H1 (cell line): ENCODE data around the gene GREB1L. TPM values are rescaled to one million over a fixed set of nuclear protein-coding genes. Genes with fewer than 3 reads are reported as not detected.
A peak's percentile ranks its signal among the peaks of the same experiment; 100 is the strongest.

Experiments
- CTCF ChIA-PET: fragments of 300-600 bp; sonication (Branson Sonifier 250); formaldehyde crosslinking; loops from one replicate; lab custom pipeline; 2021; ENCODE audit not compliant: partially characterized antibody; lab: Charles Lee
- POLR2A ChIA-PET: fragments of 300-600 bp; sonication (Branson Sonifier 250); formaldehyde crosslinking; loops from one replicate; lab custom pipeline; 2021; ENCODE audit warnings: inconsistent platforms; ENCODE audit not compliant: partially characterized antibody; lab: Charles Lee
- DNase-seq, 2 experiments: peaks; one replicate each; pipeline versions ENCODE4 v3.0.0 to v3.0.0-alpha.2; 2010 to 2022; ENCODE audit warnings: low spot score in 2 of 2, low read depth in 1 of 2, mixed read lengths in 1 of 2
- FAIRE-seq: peaks from 2 replicates; lab custom pipeline; 2011; peaks lifted over from hg19 to GRCh38; lab: Jason Lieb, UNC
- H2AFZ ChIP-seq: 2 replicates; pipeline ENCODE4 v1.8.1; 2012; ENCODE audit warnings: low read length, inconsistent platforms
- H2AK5ac ChIP-seq: 2 replicates; pipeline ENCODE4 v1.6.1; 2013; ENCODE audit warnings: low read depth, low read length
- H2BK120ac ChIP-seq: replicated peaks from 2 replicates; pipeline ENCODE3; 2013; ENCODE audit warnings: low read depth, low read length, inconsistent platforms
- H2BK12ac ChIP-seq: 2 replicates; pipeline ENCODE4 v1.6.1; 2013; ENCODE audit warnings: low read depth, low read length
- H2BK15ac ChIP-seq: 2 replicates; pipeline ENCODE4 v1.6.1; 2013; ENCODE audit warnings: low read length
- H2BK20ac ChIP-seq: 2 replicates; pipeline ENCODE4 v1.6.1; 2013; ENCODE audit warnings: low read length
- H2BK5ac ChIP-seq: 2 replicates; pipeline ENCODE4 v1.6.1; 2013; ENCODE audit warnings: low read depth, low read length
- H3K14ac ChIP-seq: 2 replicates; pipeline ENCODE4 v1.6.1; 2013; ENCODE audit warnings: inconsistent platforms; ENCODE audit not compliant: insufficient read length
- H3K18ac ChIP-seq: 2 replicates; pipeline ENCODE4 v1.6.1; 2013; ENCODE audit warnings: low read length; ENCODE audit errors: extremely low read depth
- H3K23ac ChIP-seq: 2 replicates; pipeline ENCODE4 v1.6.1; 2013; ENCODE audit warnings: inconsistent platforms; ENCODE audit not compliant: insufficient read length
- H3K23me2 ChIP-seq: 2 replicates; pipeline ENCODE4 v1.6.1; 2013; ENCODE audit warnings: low read depth, low read length
- H3K27ac ChIP-seq: 2 replicates; pipeline ENCODE4 v1.6.1; 2011; ENCODE audit warnings: low read depth, low read length, inconsistent platforms
- H3K27me3 ChIP-seq, 4 experiments: replicated peaks in 1 of 4; 1 replicate in 1 of 4; 2 replicates in 3 of 4; pipeline versions ENCODE4 v1.6.1 to v1.8.1; 2011 to 2013; ENCODE audit warnings: low read length in 3 of 4, mild to moderate bottlenecking in 3 of 4, inconsistent platforms in 2 of 4, mixed read lengths in 2 of 4, moderate library complexity in 1 of 4; ENCODE audit not compliant: control insufficient read depth in 3 of 4, insufficient read depth in 3 of 4; ENCODE audit errors: extremely low read depth in 1 of 4
- H3K36me3 ChIP-seq, 4 experiments: 2 replicates each; pipeline versions ENCODE4 v1.6.1 to v1.8.1; 2011 to 2013; ENCODE audit warnings: mild to moderate bottlenecking in 4 of 4, low read length in 3 of 4, moderate library complexity in 2 of 4, control low read depth in 1 of 4, inconsistent platforms in 1 of 4; ENCODE audit not compliant: insufficient read depth in 4 of 4, control insufficient read depth in 2 of 4
- H3K4ac ChIP-seq: replicated peaks from 2 replicates; pipeline ENCODE3; 2013; ENCODE audit warnings: low read length, low read depth, mixed read lengths, inconsistent platforms; ENCODE audit not compliant: insufficient read length
- H3K4me1 ChIP-seq, 4 experiments: replicated peaks in 1 of 4; 1 replicate in 1 of 4; 2 replicates in 3 of 4; pipeline versions ENCODE4 v1.6.1 to v1.8.1; 2011 to 2013; ENCODE audit warnings: low read length in 3 of 4, inconsistent platforms in 2 of 4, mixed read lengths in 1 of 4; ENCODE audit not compliant: insufficient read depth in 4 of 4, control insufficient read depth in 3 of 4
- H3K4me2 ChIP-seq, 2 experiments: 2 replicates each; pipeline versions ENCODE4 v1.6.1 to v1.8.1; 2011 to 2013; ENCODE audit warnings: low read depth in 2 of 2, low read length in 2 of 2, control low read depth in 1 of 2, inconsistent platforms in 1 of 2, mild to moderate bottlenecking in 1 of 2; ENCODE audit not compliant: insufficient read depth in 1 of 2
- H3K4me3 ChIP-seq, 4 experiments: fragments of 200-600, 300-600 bp in 1 of 4; sonication (generic), shearing (Covaris generic), sonication (Bioruptor Twin) in 1 of 4; 2 replicates each; pipeline versions ENCODE4 v1.5.1 to v1.8.1; 2011 to 2016; ENCODE audit warnings: low read length in 4 of 4, low read depth in 3 of 4, control low read depth in 2 of 4, inconsistent platforms in 2 of 4, mild to moderate bottlenecking in 2 of 4, mixed read lengths in 1 of 4, moderate library complexity in 1 of 4; ENCODE audit not compliant: insufficient read depth in 2 of 4; ENCODE audit errors: extremely low read depth in 1 of 4
- H3K56ac ChIP-seq: replicated peaks from 2 replicates; pipeline ENCODE3; 2013; ENCODE audit warnings: low read depth, mild to moderate bottlenecking, mixed read lengths, low read length, inconsistent platforms; ENCODE audit not compliant: insufficient read length
- H3K79me1 ChIP-seq: 2 replicates; pipeline ENCODE4 v1.6.1; 2013; ENCODE audit warnings: low read depth, low read length, control low read depth
- H3K79me2 ChIP-seq, 2 experiments: 2 replicates each; pipeline versions ENCODE4 v1.6.1 to v1.8.1; 2012 to 2013; ENCODE audit warnings: low read length in 2 of 2, mild to moderate bottlenecking in 2 of 2, inconsistent platforms in 1 of 2; ENCODE audit not compliant: insufficient read depth in 2 of 2, control insufficient read depth in 1 of 2
- H3K9ac ChIP-seq, 4 experiments: replicated peaks in 1 of 4; 1 replicate in 1 of 4; 2 replicates in 3 of 4; pipeline versions ENCODE4 v1.6.1 to v1.8.1; 2011 to 2013; ENCODE audit warnings: low read depth in 3 of 4, low read length in 3 of 4, control low read depth in 2 of 4, mild to moderate bottlenecking in 2 of 4, moderate library complexity in 2 of 4, inconsistent platforms in 1 of 4; ENCODE audit errors: extremely low read depth in 1 of 4
- H3K9me3 ChIP-seq, 2 experiments: 2 replicates each; pipeline versions ENCODE4 v1.6.1 to v1.8.1; 2012 to 2013; ENCODE audit warnings: mild to moderate bottlenecking in 2 of 2, moderate library complexity in 2 of 2, control low read depth in 1 of 2, inconsistent platforms in 1 of 2, low read depth in 1 of 2, low read length in 1 of 2, mixed read lengths in 1 of 2; ENCODE audit not compliant: insufficient read depth in 2 of 2
- H4K20me1 ChIP-seq, 2 experiments: replicated peaks in 1 of 2; 2 replicates each; pipeline versions ENCODE3 to v1.8.1; 2011 to 2013; ENCODE audit warnings: inconsistent platforms in 2 of 2, low read length in 2 of 2, mild to moderate bottlenecking in 1 of 2; ENCODE audit not compliant: insufficient read depth in 2 of 2, control insufficient read depth in 1 of 2
- H4K5ac ChIP-seq: 2 replicates; pipeline ENCODE4 v1.6.1; 2013; ENCODE audit warnings: low read length, low read depth, mixed read lengths, inconsistent platforms; ENCODE audit not compliant: insufficient read length
- H4K8ac ChIP-seq: 2 replicates; pipeline ENCODE4 v1.8.0; 2013; ENCODE audit warnings: mild to moderate bottlenecking, moderate library complexity, low read length, inconsistent platforms; ENCODE audit not compliant: insufficient read depth; ENCODE audit errors: extremely low read depth
- H4K91ac ChIP-seq: replicated peaks from 2 replicates; pipeline ENCODE3; 2013; ENCODE audit warnings: low read length, mixed read lengths, inconsistent platforms; ENCODE audit not compliant: insufficient read length
- ATF2 ChIP-seq: IDR thresholded peaks from 2 replicates; pipeline ENCODE4 v1.6.1; 2012; ENCODE audit warnings: low read length, inconsistent platforms
- CBX5 ChIP-seq: fragments of 300-800, 300-1000 bp; sonication (generic); IDR thresholded peaks from 2 replicates; pipeline ENCODE4 v1.7.1; 2016; ENCODE audit warnings: antibody characterized with exemption, low read length, low read depth
- CHD1 ChIP-seq: IDR thresholded peaks from 2 replicates; pipeline ENCODE4 v1.6.1; 2012; ENCODE audit warnings: low read depth, low read length, improper control_type of control experiment
- CTBP2 ChIP-seq: IDR thresholded peaks from 2 replicates; pipeline ENCODE4 v1.7.0; 2011; ENCODE audit warnings: borderline replicate concordance, mild to moderate bottlenecking, moderate library complexity, mixed read lengths, low read length; ENCODE audit not compliant: insufficient read depth, insufficient read length
- E2F6 ChIP-seq: IDR thresholded peaks from 2 replicates; pipeline ENCODE4 v1.6.1; 2012; ENCODE audit warnings: inconsistent platforms
- RXRA ChIP-seq: IDR thresholded peaks from 2 replicates; pipeline ENCODE4 v1.6.1; 2011; ENCODE audit warnings: low read depth, mild to moderate bottlenecking, low read length, moderate library complexity; ENCODE audit not compliant: insufficient read depth
- SP1 ChIP-seq: IDR thresholded peaks from 2 replicates; pipeline ENCODE4 v1.6.1; 2011; ENCODE audit warnings: low read depth, low read length
- SP2 ChIP-seq: IDR thresholded peaks from 2 replicates; pipeline ENCODE4 v1.6.1; 2012; ENCODE audit warnings: mild to moderate bottlenecking, low read length, inconsistent platforms
- SRF ChIP-seq: IDR thresholded peaks from 2 replicates; pipeline ENCODE4 v1.6.1; 2011; ENCODE audit warnings: mild to moderate bottlenecking, low read depth, low read length, moderate library complexity
- TAF1 ChIP-seq: IDR thresholded peaks from 2 replicates; pipeline ENCODE4 v1.6.1; 2011; ENCODE audit warnings: mild to moderate bottlenecking, low read depth, low read length
- TBP ChIP-seq: IDR thresholded peaks from 2 replicates; pipeline ENCODE4 v1.6.1; 2011; ENCODE audit warnings: low read depth, low read length, improper control_type of control experiment
- TEAD4 ChIP-seq: IDR thresholded peaks from 2 replicates; pipeline ENCODE4 v1.6.1; 2012; ENCODE audit warnings: low read depth, low read length, inconsistent platforms, mixed read lengths
- WGBS, 2 experiments: shearing (Covaris generic) in 1 of 2; methylation state at CpG; one replicate each; pipeline versions ENCODE4 v1.1.6 to v1.1.7; 2013 to 2015; ENCODE audit warnings: low lambda C conversion rate in 2 of 2, mixed read lengths in 2 of 2, inconsistent platforms in 1 of 2, low coverage in 1 of 2, missing lambda C conversion rate in 1 of 2; ENCODE audit not compliant: insufficient replicate concordance in 2 of 2, insufficient coverage in 1 of 2, insufficient read length in 1 of 2; ENCODE audit errors: extremely low coverage in 1 of 2, missing lambda C conversion rate in 1 of 2; 5-methylcytosine and 5-hydroxymethylcytosine counted together
- polyA plus RNA-seq, 7 experiments: library from polyadenylated mRNA; depleted of rRNA in 3 of 7; stranded (reverse) in 5 of 7; unstranded in 2 of 7; fragments of >200 nt in 5 of 7; fragments of 200-250 nt in 2 of 7; gene quantifications; 1 replicate in 5 of 7; 2 replicates in 1 of 7; 4 replicates in 1 of 7; pipeline versions ENCODE4 v1.2.1 to v1.2.3, GENCODE V29; 2011 to 2013; ENCODE audit warnings: missing spikeins in 2 of 7, mixed read lengths in 2 of 7
- total RNA-seq: library from RNA; stranded (reverse); fragmentation: NEBNext Ultra II Directional; extraction: Animal tissue kit (Norgen Biotek cat#: 25700); gene quantifications from 2 replicates; pipeline ENCODE4 v1.2.1, GENCODE V29; 2021

GREB1L gene
- total and polyA plus RNA-seq, 2 of the 8 experiments (the other 6 are each of a cell fraction or from before 2014, with no cell fraction given): 0.34 to 1.6 TPM

GRCh38 chr18:21315741-21316197, 73.7 kb downstream of the GREB1L start:
- Histone ChIP-seq H4K20me1 (no peaks in the 10 kb centered on the region), H3K79me2 (no peaks in the 10 kb centered on the region), H3K27ac (peak overlapping the region; percentile 42; the same call in 1 of the 2 replicates), H3K4me2 (peak overlapping the region; percentile 16 to 35; a peak in 2 of 4 replicates), H3K23me2 (no peaks in the 10 kb centered on the region), H3K36me3 (no peaks in the 10 kb centered on the region), H3K14ac (no peak overlapping the region), H3K27me3 (no peaks in the 10 kb centered on the region), H2AFZ (peak overlapping the region; percentile 96), H3K18ac (no peak overlapping the region; the same call in 1 of the 2 replicates), H3K23ac (no peak overlapping the region), H2BK120ac (no peak overlapping the region), H3K9me3 (no peaks in the 10 kb centered on the region), H3K56ac (no peak overlapping the region), H2BK12ac (peak overlapping the region; percentile 70), H2BK15ac (peak overlapping the region; percentile 100; the same call in 1 of the 2 replicates), H2BK5ac (no peak overlapping the region), H4K8ac (no peak overlapping the region), H4K91ac (no peak overlapping the region), H3K4ac (no peak overlapping the region), H3K4me1 (peaks cover 0 to 6% (median under 1%) of the 10 kb centered on the region in 4 experiments; a peak in 3 of 7 replicates), H3K79me1 (no peaks in the 10 kb centered on the region), H2BK20ac (no peak overlapping the region), H3K4me3 (0 out of 8 replicates have a peak overlapping the region, but pooled peaks of 1 of the 4 experiments have one; percentile 14), H3K9ac (no peak overlapping the region), H2AK5ac (no peak overlapping the region), H4K5ac (peak overlapping the region; percentile 24)
- POLR2A ChIA-PET: no interaction called here
- WGBS, 2 experiments: 61% methylated on average over 9 of the region's 9 CpGs; no CpG with 5 or more reads in 1 of the 2 experiments
- CTCF ChIA-PET: interaction anchor here (0.8 to 3.0 kb wide), 2 partner anchors 15 to 128 kb away, joined by 3 to 8 read pairs; no protein-coding TSS in a partner anchor
- FAIRE-seq (no peak), DNase-seq (peak; percentile 25 to 71)
- no peak for TF ChIP-seq ATF2
- no peak for TF ChIP-seq RXRA
- TF ChIP-seq SP1: no peak
- TF ChIP-seq TEAD4: peak; percentile 75
- no peak for TF ChIP-seq CBX5
- TF ChIP-seq CTBP2: no peak
- TF ChIP-seq SRF: no peak
- TF ChIP-seq SP2: no peak
- TF ChIP-seq E2F6: no peak
- no peak for TF ChIP-seq CHD1
- TF ChIP-seq TBP: no peak
- no peak for TF ChIP-seq TAF1
